ENCODE data around the gene ZNF644. TPM values are rescaled to one million over a fixed set of nuclear protein-coding genes. Genes with fewer than 3 reads are reported as not detected.

Gene ZNF644
- total and polyA plus RNA-seq, 4 donors = 6.8 to 38.8 (median 27.2) TPM

- Histone ChIP-seq H3K27me3 (ENCODE audit: control insufficient read depth in 4 of 4, insufficient read depth in 4 of 4, low read length in 3 of 4) (no peaks in the 10 kb centered on the region), H3K4me3 (ENCODE audit: low read depth in 1 of 3, low read length in 3 of 3) (no peak overlapping the region), H3K36me3 (ENCODE audit: control insufficient read depth in 4 of 4, insufficient read depth in 3 of 4, low read depth in 1 of 4, low read length in 3 of 4) (no peaks in the 10 kb centered on the region), H3K9ac (ENCODE audit: low read depth in 1 of 2, low read length in 2 of 2) (no peak overlapping the region), H3K27ac (ENCODE audit: low read depth in 1 of 2, low read length in 2 of 2) (no peak overlapping the region), H3K4me1 (ENCODE audit: control insufficient read depth in 4 of 4, insufficient read depth in 4 of 4, low read length in 3 of 4) (peaks cover 0 to 18% (median 4%) of the 10 kb centered on the region in 4 donors), H3K9me3 (ENCODE audit: control insufficient read depth in 4 of 4, low read length in 3 of 4) (no peaks in the 10 kb centered on the region)
- no peak for DNase-seq (ENCODE audit: low spot score)
- 97% methylated on average over 2 of the region's 2 CpGs for WGBS
- no peak for TF ChIP-seq FOXA2 (IDR thresholded peaks at IDR 0.05)
- no peak for TF ChIP-seq CTCF (IDR thresholded peaks at IDR 0.05; ENCODE audit: low read depth, low read length, missing input control)
- no peak for TF ChIP-seq TAF1 (conservative IDR thresholded peaks at IDR 0.05)
- TF ChIP-seq REST (IDR thresholded peaks at IDR 0.05) = no peak
These were observed 25.0 kb downstream of the ZNF644 start for GRCh38 chr1:90996742-90997413.

GRCh38 chr1:90995311-90995894, 26.4 kb downstream of the ZNF644 start:
- Histone ChIP-seq H3K36me3 (ENCODE audit: control insufficient read depth in 4 of 4, insufficient read depth in 3 of 4, low read depth in 1 of 4, low read length in 3 of 4) (no peaks in the 10 kb centered on the region), H3K4me3 (ENCODE audit: low read depth in 1 of 3, low read length in 3 of 3) (no peak overlapping the region), H3K9me3 (ENCODE audit: control insufficient read depth in 4 of 4, low read length in 3 of 4) (no peaks in the 10 kb centered on the region), H3K4me1 (ENCODE audit: control insufficient read depth in 4 of 4, insufficient read depth in 4 of 4, low read length in 3 of 4) (peaks cover 0 to 18% (median 4%) of the 10 kb centered on the region in 4 donors), H3K27me3 (ENCODE audit: control insufficient read depth in 4 of 4, insufficient read depth in 4 of 4, low read length in 3 of 4) (no peaks in the 10 kb centered on the region), H3K9ac (ENCODE audit: low read depth in 1 of 2, low read length in 2 of 2) (no peak overlapping the region), H3K27ac (ENCODE audit: low read depth in 1 of 2, low read length in 2 of 2) (no peak overlapping the region)
- DNase-seq (ENCODE audit: low spot score) = no peak
- TF ChIP-seq FOXA2 (IDR thresholded peaks at IDR 0.05) = no peak
- TF ChIP-seq YY1 (IDR thresholded peaks at IDR 0.05) = no peak
- no peak for TF ChIP-seq RAD21 (IDR thresholded peaks at IDR 0.05)
- TF ChIP-seq HNF4A (conservative IDR thresholded peaks at IDR 0.05) = no peak
- TF ChIP-seq HNF4G (IDR thresholded peaks at IDR 0.05) = no peak
- no peak for TF ChIP-seq JUND (IDR thresholded peaks at IDR 0.05)
- no peak for TF ChIP-seq ZBTB33 (IDR thresholded peaks at IDR 0.05)
- TF ChIP-seq MAX (IDR thresholded peaks at IDR 0.05) = no peak
- no peak for TF ChIP-seq ATF3 (IDR thresholded peaks at IDR 0.05)
- TF ChIP-seq SP1 (IDR thresholded peaks at IDR 0.05) = no peak
- TF ChIP-seq EGR1 (IDR thresholded peaks at IDR 0.05; ENCODE audit: low read depth in 2 of 2) = no peak
- no peak for TF ChIP-seq TAF1 (conservative IDR thresholded peaks at IDR 0.05)
- no peak for TF ChIP-seq CTCF (IDR thresholded peaks at IDR 0.05; ENCODE audit: low read depth, low read length, missing input control)
- no peak for TF ChIP-seq REST (IDR thresholded peaks at IDR 0.05)
- no peak for TF ChIP-seq RXRA (IDR thresholded peaks at IDR 0.05)
- no peak for TF ChIP-seq GABPA (IDR thresholded peaks at IDR 0.05 in 1 of 2, conservative IDR thresholded peaks at IDR 0.05 in 1 of 2)
- no peak for TF ChIP-seq NR2F2 (IDR thresholded peaks at IDR 0.05)
